HEK293T (cell line): ENCODE measurements around the gene PDIA6.

Experiments
- BHLHE40 ChIP-seq: fragments of 450-650 bp; IDR thresholded peaks from 2 replicates; pipeline ENCODE4 v1.6.1; 2016; ENCODE audit warnings: mild to moderate bottlenecking, moderate library complexity, borderline replicate concordance
- ELF4 ChIP-seq: fragments of 450-650 bp; IDR thresholded peaks from 2 replicates; pipeline ENCODE4 v1.6.1; 2017; ENCODE audit warnings: antibody characterized with exemption
- FOXK2 ChIP-seq: fragments of 450-650 bp; IDR thresholded peaks from 2 replicates; pipeline ENCODE4 v1.6.1; 2016; ENCODE audit warnings: mild to moderate bottlenecking
- FOXM1 ChIP-seq: fragments of 450-650 bp; IDR thresholded peaks from 2 replicates; pipeline ENCODE4 v1.6.1; 2017; ENCODE audit warnings: mild to moderate bottlenecking, borderline replicate concordance
- HDGF ChIP-seq: fragments of 450-650 bp; IDR thresholded peaks from 2 replicates; pipeline ENCODE4 v1.6.1; 2017; ENCODE audit warnings: antibody characterized with exemption, borderline replicate concordance
- LEF1 ChIP-seq: fragments of 450-650 bp; IDR thresholded peaks from 2 replicates; pipeline ENCODE4 v1.6.1; 2017; ENCODE audit warnings: mild to moderate bottlenecking, borderline replicate concordance
- NFRKB ChIP-seq: fragments of 450-650 bp; IDR thresholded peaks from 2 replicates; pipeline ENCODE4 v1.6.1; 2016; ENCODE audit warnings: mild to moderate bottlenecking, moderate library complexity
- SP1 ChIP-seq: fragments of 450-650 bp; IDR thresholded peaks from 2 replicates; pipeline ENCODE4 v1.6.1; 2017
- TARDBP ChIP-seq: fragments of 450-650 bp; IDR thresholded peaks from 2 replicates; pipeline ENCODE4 v1.6.1; 2016
- TF ChIP-seq, protein P1 (sequence below): fragments of 450-650 bp; IDR thresholded peaks from 2 replicates; pipeline ENCODE4 v1.6.1; 2016

DNA sequence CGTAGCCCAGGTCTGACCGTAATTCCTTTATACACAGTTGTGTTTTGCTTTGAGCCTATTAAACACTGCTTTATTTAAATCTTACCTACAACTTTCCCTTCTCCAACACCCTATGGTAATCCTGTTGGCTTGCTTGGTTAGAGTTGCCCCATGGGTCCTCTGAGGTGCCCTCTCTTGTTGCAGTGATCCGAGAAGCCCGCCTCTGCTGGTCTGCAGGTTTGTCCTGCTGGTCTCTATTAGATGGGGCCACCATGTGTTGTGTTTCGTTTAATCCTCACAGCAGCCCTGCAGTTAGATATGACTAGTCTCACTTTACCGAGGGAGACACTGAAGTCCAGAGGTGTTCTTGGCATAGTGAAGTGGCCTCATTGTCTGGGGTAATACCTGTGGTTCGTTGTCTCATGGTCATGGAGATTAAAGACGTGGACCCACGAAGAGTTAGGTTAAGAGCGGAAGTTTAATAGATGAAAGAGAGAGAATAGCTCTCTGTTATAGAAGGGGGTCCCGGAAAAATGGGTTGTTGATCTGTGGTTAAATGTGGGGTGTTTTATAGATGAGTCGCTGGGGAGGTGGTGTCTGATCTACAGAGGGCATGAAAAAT, 7.2 kb upstream of the PDIA6 start:
- TF ChIP-seq NFRKB = no peak
- no peak for TF ChIP-seq ELF4
- no peak for TF ChIP-seq LEF1
- TF ChIP-seq SP1 = no peak
- TF ChIP-seq HDGF = no peak
- TF ChIP-seq FOXK2 = no peak
- no peak for TF ChIP-seq FOXM1
- no peak for TF ChIP-seq BHLHE40
- no peak for TF ChIP-seq TARDBP
- TF ChIP-seq, protein P1, sequence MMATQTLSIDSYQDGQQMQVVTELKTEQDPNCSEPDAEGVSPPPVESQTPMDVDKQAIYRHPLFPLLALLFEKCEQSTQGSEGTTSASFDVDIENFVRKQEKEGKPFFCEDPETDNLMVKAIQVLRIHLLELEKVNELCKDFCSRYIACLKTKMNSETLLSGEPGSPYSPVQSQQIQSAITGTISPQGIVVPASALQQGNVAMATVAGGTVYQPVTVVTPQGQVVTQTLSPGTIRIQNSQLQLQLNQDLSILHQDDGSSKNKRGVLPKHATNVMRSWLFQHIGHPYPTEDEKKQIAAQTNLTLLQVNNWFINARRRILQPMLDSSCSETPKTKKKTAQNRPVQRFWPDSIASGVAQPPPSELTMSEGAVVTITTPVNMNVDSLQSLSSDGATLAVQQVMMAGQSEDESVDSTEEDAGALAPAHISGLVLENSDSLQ = no peak
